KMS-11 (cell line): ENCODE data around the gene FEM1B.

Experiments
- H2AFZ ChIP-seq: fragments of 200-600 bp; sonication (generic); 2 replicates; pipeline ENCODE4 v1.6.1; 2016; ENCODE audit warnings: antibody characterized with exemption, mixed run types, low read depth
- H3K27ac ChIP-seq: fragments of 200-600 bp; sonication (generic); 2 replicates; pipeline ENCODE4 v1.6.1; 2016; ENCODE audit warnings: mild to moderate bottlenecking, mixed run types
- H3K27me3 ChIP-seq: fragments of 200-600 bp; sonication (generic); 2 replicates; pipeline ENCODE4 v1.6.1; 2017; ENCODE audit warnings: mild to moderate bottlenecking, low read depth, mixed run types, moderate library complexity; ENCODE audit not compliant: insufficient read depth
- H3K36me3 ChIP-seq: fragments of 200-600 bp; sonication (generic); 2 replicates; pipeline ENCODE4 v1.6.1; 2017; ENCODE audit warnings: mild to moderate bottlenecking, mixed run types; ENCODE audit not compliant: insufficient read depth
- H3K4me1 ChIP-seq: fragments of 200-600 bp; sonication (generic); 2 replicates; pipeline ENCODE4 v1.6.1; 2016; ENCODE audit warnings: mild to moderate bottlenecking, low read depth, mixed run types; ENCODE audit not compliant: poor library complexity, severe bottlenecking
- H3K4me2 ChIP-seq: fragments of 200-600 bp; sonication (generic); 2 replicates; pipeline ENCODE4 v1.7.0; 2016; ENCODE audit warnings: mild to moderate bottlenecking, mixed run types
- H3K4me3 ChIP-seq: fragments of 200-600 bp; sonication (generic); IDR thresholded peaks from 2 replicates; pipeline ENCODE4 v1.6.1; 2017; ENCODE audit warnings: low read depth, low read length, mixed read lengths; ENCODE audit not compliant: insufficient read depth
- H3K79me2 ChIP-seq: fragments of 200-600 bp; sonication (generic); 2 replicates; pipeline ENCODE4 v1.6.1; 2016; ENCODE audit warnings: low read depth, mixed run types; ENCODE audit not compliant: insufficient read depth
- H3K9ac ChIP-seq: fragments of 200-600 bp; sonication (generic); 2 replicates; pipeline ENCODE4 v1.6.1; 2016; ENCODE audit warnings: mild to moderate bottlenecking, mixed run types
- H4K20me1 ChIP-seq: fragments of 200-600 bp; sonication (generic); 2 replicates; pipeline ENCODE4 v1.6.1; 2016; ENCODE audit warnings: mild to moderate bottlenecking, mixed run types; ENCODE audit not compliant: insufficient read depth
- TF ChIP-seq, protein P1 (sequence below): fragments of 200-600 bp; sonication (generic); conservative IDR thresholded peaks from 2 replicates; pipeline ENCODE4 v1.6.1; 2017; ENCODE audit warnings: low read depth, mild to moderate bottlenecking, antibody characterized with exemption, low read length, moderate library complexity, mixed read lengths

FEM1B gene

DNA sequence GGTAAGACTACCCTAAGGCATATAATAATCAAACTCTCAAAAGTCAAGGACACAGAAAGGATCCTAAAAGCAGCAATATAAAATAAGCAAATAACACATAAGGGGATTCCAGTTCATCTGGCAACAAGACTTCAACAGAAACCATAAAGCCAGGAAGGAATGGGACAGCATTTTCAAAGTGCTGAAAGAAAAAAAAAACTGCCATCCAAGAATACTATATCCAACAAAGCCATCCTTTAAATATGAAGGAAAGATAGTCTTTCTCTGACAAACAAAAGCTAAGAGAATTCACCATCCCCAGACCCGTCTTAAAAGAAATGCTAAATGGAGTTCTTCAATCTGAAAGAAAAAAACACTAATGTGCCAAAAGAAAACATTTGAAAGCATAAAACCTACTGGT lies 33.3 kb upstream of the FEM1B start:
- Histone ChIP-seq H3K27me3 (no peaks in the 10 kb centered on the region), H3K79me2 (no peaks in the 10 kb centered on the region), H2AFZ (no peak overlapping the region), H4K20me1 (no peaks in the 10 kb centered on the region), H3K4me2 (no peak overlapping the region), H3K9ac (no peak overlapping the region), H3K4me3 (no peak overlapping the region), H3K4me1 (peaks cover 4% of the 10 kb centered on the region), H3K36me3 (no peaks in the 10 kb centered on the region), H3K27ac (no peak overlapping the region)
- TF ChIP-seq, protein P1, sequence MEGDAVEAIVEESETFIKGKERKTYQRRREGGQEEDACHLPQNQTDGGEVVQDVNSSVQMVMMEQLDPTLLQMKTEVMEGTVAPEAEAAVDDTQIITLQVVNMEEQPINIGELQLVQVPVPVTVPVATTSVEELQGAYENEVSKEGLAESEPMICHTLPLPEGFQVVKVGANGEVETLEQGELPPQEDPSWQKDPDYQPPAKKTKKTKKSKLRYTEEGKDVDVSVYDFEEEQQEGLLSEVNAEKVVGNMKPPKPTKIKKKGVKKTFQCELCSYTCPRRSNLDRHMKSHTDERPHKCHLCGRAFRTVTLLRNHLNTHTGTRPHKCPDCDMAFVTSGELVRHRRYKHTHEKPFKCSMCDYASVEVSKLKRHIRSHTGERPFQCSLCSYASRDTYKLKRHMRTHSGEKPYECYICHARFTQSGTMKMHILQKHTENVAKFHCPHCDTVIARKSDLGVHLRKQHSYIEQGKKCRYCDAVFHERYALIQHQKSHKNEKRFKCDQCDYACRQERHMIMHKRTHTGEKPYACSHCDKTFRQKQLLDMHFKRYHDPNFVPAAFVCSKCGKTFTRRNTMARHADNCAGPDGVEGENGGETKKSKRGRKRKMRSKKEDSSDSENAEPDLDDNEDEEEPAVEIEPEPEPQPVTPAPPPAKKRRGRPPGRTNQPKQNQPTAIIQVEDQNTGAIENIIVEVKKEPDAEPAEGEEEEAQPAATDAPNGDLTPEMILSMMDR, result no peak

DNA sequence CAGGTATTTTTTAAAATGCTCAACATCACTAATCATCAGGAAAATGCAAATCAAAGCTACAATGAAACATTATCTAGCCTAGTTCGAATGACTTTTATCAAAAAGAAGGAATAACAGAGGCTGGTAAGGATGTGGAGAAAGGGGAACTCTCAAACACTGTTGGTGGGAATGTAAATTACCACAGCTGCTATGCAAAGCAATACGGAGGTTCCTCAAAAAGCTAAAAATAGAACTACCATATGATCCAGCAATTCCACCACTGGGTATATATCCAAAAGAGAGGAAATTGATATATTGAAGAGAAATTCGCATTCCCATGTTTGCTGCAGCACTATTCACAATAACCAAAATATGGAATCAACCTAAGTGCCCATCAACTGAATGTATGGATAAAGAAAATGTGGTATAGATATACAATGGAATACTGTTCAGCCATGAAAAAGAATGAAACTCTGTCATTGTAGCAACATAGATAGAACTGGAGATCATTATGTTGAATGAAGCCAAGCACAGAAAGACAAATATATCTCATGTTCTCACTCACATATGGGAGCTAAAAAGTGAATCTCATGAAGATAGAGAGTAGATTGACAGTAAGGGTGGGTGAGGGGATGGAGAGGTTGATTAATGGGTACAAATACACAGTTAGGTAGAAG lies 28.4 kb upstream of the FEM1B start:
- Histone ChIP-seq H4K20me1 (no peaks in the 10 kb centered on the region), H3K4me1 (peaks cover 4% of the 10 kb centered on the region), H3K4me3 (no peak overlapping the region), H3K4me2 (no peak overlapping the region), H3K79me2 (no peaks in the 10 kb centered on the region), H2AFZ (no peak overlapping the region), H3K27me3 (no peaks in the 10 kb centered on the region), H3K36me3 (no peaks in the 10 kb centered on the region), H3K27ac (no peak overlapping the region), H3K9ac (no peak overlapping the region)
- TF ChIP-seq, protein P1, result no peak

DNA sequence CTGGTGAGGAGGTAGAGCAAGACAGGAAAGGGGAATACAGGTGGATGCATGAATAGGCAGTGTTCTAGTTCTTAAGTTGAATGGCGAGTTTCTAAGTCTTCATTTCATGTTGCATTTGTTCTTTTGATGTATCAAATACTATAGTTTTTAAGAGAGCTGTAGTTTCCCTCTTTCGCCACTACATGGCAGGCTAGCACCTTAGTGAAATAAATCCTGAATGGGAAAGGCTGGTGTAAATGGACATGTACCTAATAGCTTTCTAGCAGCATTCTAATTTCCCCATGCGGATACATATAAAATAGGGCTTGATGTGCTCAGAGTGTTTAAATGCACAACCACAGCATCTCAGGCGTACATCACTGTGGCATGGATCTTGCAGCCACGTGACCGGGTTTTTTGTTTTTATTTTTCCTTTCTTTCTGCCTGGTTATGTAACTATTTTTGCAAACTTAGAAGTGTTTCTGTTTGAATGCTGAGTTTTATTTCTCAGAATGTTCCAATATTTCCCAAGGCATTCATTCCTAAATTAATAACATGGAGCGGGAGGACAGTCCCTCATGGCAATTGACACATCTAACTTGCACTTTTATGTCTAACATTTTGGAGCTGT lies 24.5 kb upstream of the FEM1B start:
- Histone ChIP-seq H3K36me3 (no peaks in the 10 kb centered on the region), H3K4me3 (no peak overlapping the region), H3K4me2 (no peak overlapping the region), H3K27ac (no peak overlapping the region), H2AFZ (no peak overlapping the region), H4K20me1 (no peaks in the 10 kb centered on the region), H3K79me2 (no peaks in the 10 kb centered on the region), H3K4me1 (peaks cover 4% of the 10 kb centered on the region), H3K27me3 (no peaks in the 10 kb centered on the region), H3K9ac (no peak overlapping the region)
- TF ChIP-seq, protein P1, result peak; percentile 76

DNA sequence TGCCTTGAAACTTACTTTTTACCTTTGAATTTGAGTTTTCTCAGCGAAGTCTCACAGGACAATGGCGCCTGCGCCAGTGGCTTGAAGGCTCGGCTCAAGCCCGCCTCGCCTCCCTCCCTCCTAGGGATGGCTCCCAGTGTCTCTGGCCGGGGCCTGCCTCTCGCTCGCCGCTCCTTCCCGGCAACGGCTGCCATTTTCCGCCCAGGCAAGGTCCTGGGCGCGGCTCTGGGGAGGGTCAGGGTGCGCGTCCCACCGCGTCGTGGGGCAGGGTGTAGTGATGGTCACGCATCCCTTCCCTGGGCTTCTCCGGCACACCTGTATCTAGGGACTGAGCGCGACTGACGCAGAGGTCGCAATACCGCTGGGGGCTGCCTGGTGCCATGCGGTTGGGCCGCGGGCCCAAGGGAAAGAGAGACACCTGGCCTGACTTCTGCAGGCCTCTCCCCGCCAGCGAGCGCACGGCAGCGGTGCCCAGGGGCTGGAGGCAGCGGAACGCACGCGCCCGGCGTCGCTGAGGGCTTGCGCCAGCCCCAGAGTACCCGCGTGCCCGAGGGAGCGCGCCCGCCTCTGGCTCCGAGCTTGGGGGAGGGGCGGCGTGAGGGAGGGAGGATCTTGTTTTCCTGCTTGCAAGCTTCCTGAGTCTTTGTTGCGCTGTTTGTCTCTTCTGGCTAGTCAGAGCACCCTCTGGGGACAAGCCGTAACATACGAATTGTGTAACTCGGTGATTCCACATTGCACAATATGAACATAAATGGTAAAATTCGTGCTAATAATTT lies 20.7 kb upstream of the FEM1B start:
- Histone ChIP-seq H3K27me3 (no peaks in the 10 kb centered on the region), H3K4me3 (no peak overlapping the region), H2AFZ (no peak overlapping the region), H3K36me3 (no peaks in the 10 kb centered on the region), H3K4me1 (peaks cover 4% of the 10 kb centered on the region), H3K27ac (no peak overlapping the region), H4K20me1 (no peaks in the 10 kb centered on the region), H3K79me2 (no peaks in the 10 kb centered on the region), H3K4me2 (no peak overlapping the region), H3K9ac (no peak overlapping the region)
- TF ChIP-seq, protein P1, result no peak
